Upper lobe of left lung (tissue), 4 donors: ENCODE results near the gene SGSM2.

Experiments
- CTCF ChIP-seq, 6 experiments: fragments of 450-650 bp in 4 of 6; fragments of 200-600 bp in 2 of 6; sonication (generic) in 2 of 6; IDR thresholded peaks; one replicate each; pipeline ENCODE4 v1.5.1; 2016 to 2019; ENCODE audit warnings: antibody characterized with exemption in 6 of 6
- EP300 ChIP-seq, 4 donors: sonication (generic); formaldehyde crosslinking; IDR thresholded peaks; one replicate each; pipeline ENCODE4 v1.5.1; 2017; ENCODE audit warnings: antibody characterized with exemption in 4 of 4, control low read depth in 2 of 4
- POLR2A ChIP-seq, 4 donors: fragments of 450-650 bp; IDR thresholded peaks; one replicate each; pipeline ENCODE4 v1.5.1; 2016 to 2017; ENCODE audit warnings: antibody characterized with exemption in 4 of 4, mild to moderate bottlenecking in 2 of 4

- TF ChIP-seq CTCF (IDR thresholded peaks at IDR 0.05) (no peak), POLR2A (IDR thresholded peaks at IDR 0.05) (peak in 2 of 4 donors; percentile 25 to 76), EP300 (IDR thresholded peaks at IDR 0.05) (peak in 1 of 4 donors; percentile 60)
Observed at GRCh38 chr17:2401426-2402221, 64.3 kb downstream of the SGSM2 start.
